ENCODE results near the gene PDZD2.
"Not testable (repeated sequence)": the region's sequence is repeated elsewhere in the genome, so short reads cannot be mapped to it uniquely, and the experiment has no call there.

PDZD2 gene

DNA sequence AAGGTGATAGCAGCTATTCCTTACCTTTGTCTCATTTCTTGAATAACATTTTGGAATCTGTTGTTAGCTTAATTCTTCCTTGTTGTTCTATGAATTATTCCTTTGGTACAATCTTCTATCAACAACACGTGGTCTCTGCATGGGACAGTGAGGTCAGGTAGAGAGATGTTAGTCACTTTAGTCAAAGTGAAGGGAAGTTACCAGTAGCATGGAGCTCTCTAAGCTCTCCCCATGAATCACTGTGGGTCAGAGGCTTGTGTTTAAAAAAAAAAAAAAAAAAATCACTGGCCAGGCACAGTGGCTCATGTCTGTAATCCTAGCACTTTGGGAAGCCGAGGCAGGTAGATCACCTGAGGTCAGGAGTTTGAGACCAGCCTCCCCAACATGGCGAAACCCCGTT, 419.2 kb downstream of the PDZD2 start:
- no peak for DNase-seq

DNA sequence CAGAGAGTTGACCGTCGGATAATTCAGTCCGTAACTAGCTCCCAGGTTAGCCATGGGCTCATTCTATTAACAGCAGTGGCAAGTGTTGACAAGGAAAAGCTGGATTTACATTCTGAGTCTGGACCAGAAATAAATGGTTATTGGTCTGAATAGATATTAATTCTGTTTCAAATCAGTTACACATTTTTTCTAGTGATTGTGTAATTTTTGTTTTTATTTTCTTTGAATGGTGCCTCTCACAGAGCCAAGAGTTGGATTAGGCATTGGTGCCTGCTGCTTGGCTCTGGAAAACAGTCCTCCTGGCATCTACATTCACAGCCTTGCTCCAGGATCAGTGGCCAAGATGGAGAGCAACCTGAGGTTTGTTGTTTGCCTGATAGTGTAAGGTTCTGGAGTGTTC, 420.1 kb downstream of the PDZD2 start:
- no peak for DNase-seq

DNA sequence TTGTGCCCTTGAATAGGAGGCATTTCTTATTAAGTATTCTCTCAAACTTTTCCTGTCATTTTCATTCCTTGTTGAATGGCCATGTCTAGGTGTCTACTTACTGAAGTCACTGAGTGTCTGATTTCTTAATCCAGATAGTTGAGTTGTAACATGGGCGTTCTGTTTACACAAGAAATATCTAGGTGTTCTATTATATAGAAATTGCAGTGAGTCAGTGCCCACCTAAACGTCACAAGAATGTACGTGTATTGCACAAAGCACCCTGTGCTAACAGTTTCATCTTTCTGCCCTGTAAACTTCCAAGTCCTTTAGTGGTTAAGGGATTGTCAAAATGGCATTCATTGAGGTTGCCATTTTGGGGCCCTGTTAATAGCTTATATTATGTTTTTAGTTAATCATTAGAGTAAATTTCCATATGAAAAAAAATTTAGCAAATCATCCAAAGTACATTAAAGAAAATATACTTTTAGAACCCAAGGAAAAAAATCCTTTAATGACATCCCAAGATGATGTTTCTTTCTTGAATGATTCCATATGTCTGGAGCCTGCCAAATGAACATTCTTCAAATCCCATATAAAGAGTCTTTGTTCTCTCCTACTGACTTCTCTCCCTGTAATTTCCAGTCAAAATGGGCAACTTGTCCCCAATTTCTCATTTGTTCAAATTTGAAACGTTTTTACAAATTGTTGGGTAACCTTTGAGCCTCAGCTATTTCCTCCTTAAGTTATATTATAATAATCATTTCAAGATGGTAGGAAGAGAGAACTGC, 421.0 kb downstream of the PDZD2 start:
- DNase-seq = no peak

DNA sequence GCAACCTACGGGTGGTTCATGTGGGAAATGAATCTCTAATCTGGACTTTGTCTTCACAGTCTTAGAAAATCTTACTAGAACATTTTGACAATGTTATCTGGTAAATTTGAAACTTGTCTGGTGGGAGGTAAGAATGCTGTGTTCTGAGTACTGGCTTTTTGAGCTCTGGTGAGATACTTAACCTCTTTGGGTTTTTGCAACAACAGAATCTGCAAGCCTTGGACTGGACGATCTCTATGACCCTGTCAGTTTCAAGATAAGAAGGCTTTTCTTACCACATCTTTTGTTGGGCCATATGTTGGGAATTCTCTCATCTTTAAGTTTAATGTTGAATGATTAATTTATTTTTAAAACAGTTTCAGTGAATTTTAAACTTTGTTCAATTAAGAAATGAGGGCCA, 422.3 kb downstream of the PDZD2 start:
- no peak for DNase-seq

DNA sequence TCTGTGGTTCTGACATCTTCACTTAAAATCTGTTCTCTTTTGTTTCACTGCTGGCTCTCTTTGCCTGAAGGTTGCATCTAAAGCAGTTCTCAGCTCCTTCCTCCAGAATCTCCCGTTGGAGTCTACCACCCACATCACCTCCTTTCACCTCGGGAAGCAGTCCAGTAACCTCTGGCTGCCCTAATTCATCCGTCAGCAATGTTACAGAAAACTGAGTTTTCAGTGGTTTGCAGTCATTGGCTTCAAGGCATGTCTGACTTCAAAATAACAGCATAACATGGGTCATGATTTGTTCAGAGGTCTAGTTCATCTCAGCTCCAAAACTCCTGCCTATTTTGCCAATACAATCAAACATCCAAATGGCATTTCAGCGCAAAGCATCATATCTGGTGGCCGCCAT, 427.5 kb downstream of the PDZD2 start:
- DNase-seq = no peak

DNA sequence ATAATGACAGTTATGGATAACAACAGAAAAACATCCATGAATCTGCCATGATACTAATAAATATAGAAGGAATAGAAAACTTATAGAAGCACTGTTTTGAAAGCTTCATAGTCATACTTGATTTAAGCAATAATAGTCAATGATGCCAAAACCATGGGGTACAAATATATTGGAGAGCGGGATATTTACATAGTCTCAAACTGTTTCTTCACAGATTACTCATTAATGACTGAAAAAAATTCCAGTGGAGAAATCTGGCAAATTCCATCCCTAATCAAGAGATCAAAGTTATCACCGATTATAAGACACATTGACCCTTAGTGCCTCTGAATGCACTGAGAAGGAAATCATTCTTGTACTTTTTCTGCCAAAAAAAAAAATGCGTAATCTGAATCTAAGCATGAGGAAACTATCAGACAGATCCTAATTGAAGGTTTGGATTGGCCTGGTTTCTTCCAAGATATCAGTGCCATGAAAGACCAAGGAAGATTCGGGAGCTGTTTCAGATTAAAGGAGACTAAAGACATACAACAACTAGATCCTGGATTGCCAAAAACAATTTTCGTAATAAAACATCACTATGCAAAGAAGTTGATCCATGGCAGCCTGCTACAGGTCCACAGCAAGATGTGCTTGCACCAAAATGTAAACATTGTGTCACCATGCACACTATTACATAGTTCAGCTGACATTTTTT, 429.0 kb downstream of the PDZD2 start:
- DNase-seq = no peak

DNA sequence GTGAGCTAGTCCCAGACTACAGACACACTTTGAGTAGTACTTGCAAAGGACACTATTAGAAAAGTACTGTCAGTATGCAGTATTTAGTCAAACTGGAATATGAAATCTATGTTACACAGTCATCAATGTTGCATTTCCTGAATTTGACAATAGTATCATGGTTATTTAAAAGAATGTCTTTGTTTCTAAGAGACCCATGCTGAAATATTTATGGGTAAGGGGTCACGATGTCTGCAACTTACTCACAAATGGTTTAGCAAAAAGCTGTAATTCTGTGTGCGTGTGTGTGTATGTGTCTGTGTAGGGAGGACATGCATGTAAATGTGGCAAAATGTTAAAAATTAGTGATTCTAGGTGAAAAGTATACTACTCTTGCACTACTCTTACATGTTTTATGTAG, 429.6 kb downstream of the PDZD2 start:
- DNase-seq = no peak

DNA sequence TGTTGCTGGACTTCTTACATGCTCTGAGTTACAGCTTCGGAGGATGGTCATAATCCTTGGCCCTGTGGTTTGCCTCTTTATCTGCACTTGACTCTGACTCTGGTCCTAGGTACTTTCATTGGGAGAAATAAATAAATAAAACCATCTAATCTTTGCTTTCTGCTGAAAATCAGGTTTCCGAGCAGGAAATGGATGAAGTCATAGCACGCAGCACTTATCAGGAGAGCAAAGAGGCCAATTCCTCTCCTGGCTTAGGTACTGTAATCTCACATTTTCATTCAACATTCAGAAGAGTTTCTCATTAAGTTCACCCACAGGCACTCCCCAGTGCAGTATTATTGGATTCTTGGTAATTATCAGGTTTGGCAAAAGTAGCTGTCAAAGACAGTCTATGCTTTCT, 430.5 kb downstream of the PDZD2 start:
- no peak for DNase-seq

DNA sequence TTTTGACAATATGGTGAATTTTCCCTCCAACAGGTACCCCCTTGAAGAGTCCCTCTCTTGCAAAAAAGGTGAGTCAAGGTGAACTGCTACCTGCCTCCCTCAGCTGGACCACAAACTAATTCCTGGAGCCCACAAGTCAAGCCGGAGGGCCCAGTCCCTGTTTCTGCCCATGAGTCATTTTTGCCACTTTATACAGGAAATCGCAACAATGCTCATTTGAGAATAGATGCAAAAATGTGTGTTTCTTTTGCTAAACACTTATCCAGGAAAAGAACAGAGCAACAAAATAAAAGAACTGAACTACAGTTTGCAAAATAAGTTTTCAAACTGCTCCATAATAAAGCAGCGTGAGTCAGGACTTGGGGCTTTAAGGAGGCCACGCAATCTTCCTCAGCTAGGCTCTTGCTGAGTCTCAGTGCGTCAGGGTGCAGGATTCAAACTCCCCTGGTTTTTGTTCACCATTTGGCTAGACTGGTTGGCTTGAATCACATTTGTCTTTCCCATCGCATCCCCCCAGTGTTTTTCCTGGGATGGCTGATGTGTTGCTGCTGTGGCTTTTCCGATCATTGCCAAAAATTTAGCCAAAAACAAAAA, 432.5 kb downstream of the PDZD2 start:
- DNase-seq = no peak

DNA sequence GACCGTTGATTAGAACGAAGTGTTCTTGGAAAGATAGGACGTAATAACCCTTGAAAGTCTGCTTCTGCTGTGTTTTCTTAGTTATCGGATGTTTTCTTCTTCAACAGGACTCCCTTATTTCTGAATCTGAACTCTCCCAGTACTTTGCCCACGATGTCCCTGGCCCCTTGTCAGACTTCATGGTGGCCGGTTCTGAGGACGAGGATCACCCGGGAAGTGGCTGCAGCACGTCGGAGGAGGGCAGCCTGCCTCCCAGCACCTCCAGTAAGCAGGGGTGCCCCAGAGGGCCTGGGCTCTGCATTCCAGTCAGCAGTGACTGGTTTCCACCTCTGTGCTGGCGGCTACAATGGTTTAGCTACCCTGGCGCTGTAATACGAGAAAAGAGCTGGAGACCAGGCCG, 433.1 kb downstream of the PDZD2 start:
- no peak for DNase-seq

DNA sequence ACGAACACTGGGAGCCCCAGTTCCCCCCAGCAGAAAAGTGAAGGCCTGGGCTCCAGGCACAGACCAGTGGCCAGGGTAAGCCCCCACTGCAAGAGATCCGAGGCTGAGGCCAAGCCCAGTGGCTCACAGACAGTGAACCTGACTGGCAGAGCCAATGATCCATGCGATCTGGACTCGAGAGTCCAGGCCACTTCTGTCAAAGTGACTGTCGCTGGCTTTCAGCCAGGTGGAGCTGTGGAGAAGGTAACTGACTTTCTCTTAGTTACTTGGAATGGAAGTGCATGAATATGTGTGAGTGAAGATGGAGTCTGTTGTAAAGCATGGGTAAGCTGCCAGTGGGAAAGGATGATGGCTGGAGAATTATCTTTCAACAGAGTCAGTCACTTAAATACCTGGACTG, 435.5 kb downstream of the PDZD2 start:
- peak; percentile 9 for DNase-seq

DNA sequence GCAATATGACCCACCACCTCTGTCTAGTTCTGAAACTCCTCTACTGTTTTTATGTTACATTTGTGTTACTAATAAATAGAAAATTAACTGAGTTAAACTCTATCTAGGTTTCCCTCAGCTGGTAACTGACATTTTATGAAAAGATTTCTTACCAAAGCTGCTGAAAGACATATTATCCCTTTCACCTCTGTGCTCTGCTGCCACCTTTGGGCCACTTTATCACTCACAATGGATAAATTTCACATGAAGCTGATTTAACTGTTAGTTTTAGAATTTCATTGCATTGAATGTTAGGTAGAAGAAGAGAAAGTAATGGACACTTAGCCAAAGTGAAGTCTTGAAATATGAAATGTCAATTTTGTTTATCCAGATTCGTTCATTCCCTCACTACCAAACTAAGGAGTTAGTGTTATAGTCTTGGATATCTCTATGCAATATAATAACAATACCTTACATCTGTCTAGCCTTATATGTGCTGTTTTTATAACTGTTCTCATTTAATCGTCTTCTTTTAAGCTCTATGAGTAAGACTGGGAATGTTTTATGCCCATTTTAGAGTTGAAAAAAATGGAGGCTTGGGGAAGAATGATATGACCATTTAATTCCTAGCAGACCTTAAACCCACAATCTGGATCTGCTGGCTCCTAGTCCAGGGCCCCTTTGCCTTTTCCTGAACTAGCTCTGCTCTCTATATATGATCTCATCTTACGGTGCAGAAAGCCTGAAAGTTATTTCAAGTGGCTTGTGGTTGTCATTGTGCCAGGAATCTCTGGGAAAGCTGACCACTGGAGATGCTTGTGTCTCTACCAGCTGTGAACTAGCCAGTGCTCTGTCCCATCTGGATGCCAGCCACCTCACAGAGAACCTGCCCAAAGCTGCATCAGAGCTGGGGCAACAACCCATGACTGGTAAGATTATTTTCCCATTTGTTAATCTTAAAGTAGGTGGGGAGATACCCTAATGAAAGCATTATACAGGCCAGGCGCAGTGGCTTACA, 438.1 kb downstream of the PDZD2 start:
- no peak for DNase-seq

DNA sequence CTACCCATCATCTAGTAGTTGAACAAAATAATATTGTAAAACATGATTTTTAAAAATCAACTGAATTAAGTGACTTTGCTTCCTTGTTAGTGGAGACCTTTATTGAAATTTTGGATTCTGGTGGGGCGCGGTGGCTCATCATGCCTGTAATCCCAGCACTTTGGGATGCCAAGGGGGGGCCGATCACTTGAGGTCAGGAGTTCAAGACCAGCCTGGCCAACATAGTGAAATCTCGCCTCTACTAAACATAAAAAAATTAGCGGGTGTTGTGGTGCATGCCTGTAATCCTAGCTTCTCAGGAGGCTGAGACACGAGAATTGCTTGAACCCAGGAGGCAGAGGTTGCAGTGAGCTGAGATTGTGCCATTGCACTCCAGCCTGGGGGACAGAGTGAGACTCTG, 439.9 kb downstream of the PDZD2 start:
- not testable (repeated sequence) for DNase-seq

DNA sequence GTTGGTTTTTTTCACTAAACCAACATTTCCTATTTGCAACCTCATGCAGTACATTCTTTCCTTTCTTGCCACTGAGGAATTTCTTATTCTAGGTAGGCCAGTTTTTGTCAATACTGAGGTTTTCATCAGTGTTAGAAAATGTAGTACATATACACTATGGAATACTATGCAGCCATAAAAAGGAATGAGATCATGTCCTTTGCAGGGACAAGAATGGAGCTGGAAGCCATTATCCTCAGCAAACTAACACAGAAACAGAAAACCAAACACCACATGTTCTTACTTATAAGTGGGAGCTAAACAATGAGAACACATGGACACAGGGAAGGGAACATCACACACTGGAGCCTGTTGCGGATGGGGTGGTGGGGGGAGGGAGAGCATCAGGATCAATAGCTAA, 441.6 kb downstream of the PDZD2 start:
- not testable (repeated sequence) for DNase-seq

DNA sequence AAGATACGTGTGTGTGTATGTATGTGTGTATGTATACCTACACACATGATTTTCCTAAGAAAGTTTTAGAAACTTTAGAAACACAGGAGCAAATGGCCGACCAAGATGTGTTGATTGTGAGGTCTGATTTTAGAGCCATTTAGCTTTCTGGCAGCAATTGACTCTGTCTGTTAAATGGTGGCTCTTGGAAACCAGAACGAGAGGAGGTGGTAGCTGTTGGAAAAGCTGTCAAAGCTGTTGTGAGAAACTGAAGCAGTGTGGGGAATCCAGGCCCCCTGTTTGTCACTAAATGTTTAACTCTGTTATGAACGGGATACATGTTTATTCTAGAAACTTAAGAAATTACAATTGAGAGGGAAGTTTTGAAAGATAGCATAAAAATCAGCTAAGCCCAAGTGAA, 443.8 kb downstream of the PDZD2 start:
- DNase-seq = no peak

DNA sequence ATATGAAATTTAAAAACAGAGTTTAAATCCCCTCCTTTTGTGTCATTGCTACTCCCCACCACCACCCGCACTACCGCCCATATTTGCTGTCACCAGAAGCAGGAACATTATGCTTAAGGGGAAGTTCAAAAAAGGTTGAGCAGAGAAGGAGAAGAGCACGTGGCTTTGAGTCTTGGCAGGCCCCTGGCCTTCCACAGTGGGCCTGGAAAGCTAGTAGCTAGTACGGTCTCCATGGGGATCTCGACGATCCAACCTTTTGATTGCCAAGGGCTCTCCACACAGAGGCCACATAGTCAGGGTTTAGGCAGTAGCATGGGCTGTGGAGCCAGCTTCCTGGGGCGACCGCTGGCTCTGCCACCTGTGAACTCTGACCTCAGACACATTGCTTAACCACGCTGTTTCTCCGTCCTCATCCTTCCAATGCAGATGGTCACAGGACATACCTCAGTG, 445.1 kb downstream of the PDZD2 start:
- no peak for DNase-seq

DNA sequence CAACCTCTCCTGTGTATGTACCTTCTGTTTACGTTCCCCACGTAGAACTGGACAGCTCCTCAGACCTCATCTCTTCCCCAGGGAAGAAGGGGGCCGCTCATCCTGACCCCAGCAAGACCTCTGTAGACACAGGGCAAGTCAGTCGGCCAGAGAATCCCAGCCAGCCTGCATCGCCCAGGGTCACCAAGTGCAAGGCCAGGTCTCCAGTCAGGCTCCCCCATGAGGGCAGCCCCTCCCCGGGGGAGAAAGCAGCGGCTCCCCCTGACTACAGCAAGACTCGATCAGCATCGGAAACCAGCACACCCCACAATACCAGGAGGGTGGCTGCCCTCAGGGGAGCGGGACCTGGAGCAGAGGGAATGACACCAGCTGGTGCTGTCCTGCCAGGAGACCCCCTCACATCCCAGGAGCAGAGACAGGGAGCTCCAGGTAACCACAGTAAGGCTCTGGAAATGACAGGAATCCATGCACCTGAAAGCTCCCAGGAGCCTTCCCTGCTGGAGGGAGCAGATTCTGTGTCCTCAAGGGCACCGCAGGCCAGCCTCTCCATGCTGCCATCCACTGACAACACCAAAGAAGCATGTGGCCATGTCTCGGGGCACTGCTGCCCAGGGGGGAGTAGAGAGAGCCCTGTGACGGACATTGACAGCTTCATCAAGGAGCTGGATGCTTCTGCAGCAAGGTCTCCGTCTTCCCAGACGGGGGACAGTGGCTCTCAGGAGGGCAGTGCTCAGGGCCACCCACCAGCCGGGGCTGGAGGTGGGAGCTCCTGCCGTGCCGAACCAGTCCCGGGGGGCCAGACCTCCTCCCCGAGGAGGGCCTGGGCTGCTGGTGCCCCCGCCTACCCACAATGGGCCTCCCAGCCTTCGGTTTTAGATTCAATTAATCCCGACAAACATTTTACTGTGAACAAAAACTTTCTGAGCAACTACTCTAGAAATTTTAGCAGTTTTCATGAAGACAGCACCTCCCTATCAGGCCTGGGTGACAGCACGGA, 448.5 kb downstream of the PDZD2 start:
- DNase-seq = no peak

DNA sequence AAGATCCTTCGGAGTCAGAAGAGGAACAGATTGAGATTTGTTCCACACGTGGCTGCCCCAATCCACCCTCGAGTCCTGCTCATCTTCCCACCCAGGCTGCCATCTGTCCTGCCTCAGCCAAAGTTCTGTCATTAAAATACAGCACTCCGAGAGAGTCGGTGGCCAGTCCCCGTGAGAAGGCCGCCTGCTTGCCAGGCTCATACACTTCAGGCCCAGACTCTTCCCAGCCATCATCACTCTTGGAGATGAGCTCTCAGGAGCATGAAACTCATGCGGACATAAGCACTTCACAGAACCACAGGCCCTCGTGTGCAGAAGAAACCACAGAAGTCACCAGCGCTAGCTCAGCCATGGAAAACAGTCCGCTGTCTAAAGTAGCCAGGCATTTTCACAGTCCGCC, 449.3 kb downstream of the PDZD2 start:
- DNase-seq = no peak

DNA sequence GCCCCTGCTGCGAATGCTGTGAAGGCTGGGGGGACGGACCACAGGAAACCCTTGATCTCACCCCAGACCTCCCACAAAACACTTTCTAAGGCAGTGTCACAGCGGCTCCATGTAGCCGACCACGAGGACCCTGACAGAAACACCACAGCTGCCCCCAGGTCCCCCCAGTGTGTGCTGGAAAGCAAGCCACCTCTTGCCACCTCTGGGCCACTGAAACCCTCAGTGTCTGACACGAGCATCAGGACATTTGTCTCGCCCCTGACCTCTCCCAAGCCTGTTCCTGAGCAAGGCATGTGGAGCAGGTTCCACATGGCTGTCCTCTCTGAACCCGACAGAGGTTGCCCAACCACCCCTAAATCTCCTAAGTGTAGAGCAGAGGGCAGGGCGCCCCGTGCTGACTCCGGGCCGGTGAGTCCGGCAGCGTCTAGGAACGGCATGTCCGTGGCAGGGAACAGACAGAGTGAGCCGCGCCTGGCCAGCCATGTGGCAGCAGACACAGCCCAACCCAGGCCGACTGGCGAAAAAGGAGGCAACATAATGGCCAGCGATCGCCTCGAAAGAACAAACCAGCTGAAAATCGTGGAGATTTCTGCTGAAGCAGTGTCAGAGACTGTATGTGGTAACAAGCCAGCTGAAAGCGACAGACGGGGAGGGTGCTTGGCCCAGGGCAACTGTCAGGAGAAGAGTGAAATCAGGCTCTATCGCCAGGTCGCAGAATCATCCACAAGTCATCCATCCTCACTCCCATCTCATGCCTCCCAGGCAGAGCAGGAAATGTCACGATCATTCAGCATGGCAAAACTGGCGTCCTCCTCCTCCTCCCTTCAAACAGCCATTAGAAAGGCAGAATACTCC, 450.4 kb downstream of the PDZD2 start:
- no peak for DNase-seq

DNA sequence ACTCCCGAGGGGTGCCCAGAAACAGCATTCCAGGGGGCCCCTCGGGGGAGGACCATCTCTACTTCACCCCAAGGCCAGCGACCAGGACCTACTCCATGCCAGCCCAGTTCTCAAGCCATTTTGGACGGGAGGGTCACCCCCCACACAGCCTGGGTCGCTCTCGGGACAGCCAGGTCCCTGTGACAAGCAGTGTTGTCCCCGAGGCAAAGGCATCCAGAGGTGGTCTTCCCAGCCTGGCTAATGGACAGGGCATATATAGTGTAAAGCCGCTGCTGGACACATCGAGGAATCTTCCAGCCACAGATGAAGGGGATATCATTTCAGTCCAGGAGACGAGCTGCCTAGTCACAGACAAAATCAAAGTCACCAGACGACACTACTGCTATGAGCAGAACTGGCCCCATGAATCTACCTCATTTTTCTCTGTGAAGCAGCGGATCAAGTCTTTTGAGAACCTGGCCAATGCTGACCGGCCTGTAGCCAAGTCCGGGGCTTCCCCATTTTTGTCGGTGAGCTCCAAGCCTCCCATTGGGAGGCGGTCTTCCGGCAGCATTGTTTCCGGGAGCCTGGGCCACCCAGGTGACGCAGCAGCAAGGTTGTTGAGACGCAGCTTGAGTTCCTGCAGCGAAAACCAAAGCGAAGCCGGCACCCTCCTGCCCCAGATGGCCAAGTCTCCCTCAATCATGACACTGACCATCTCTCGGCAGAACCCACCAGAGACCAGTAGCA, 451.3 kb downstream of the PDZD2 start:
- DNase-seq = no peak
